Measurements from ENCODE around the gene LAMC1. TPM values are rescaled to one million over a fixed set of nuclear protein-coding genes. Genes with fewer than 3 reads are reported as not detected.

Gene LAMC1
- polyA plus RNA-seq, 1 donor from 2014 or later: 4.2 TPM

GRCh38 chr1:183093066-183093668 is 69.9 kb downstream of the LAMC1 start:
- Histone ChIP-seq H3K27me3 (ENCODE audit: insufficient read depth, low read depth, low read length) (no peaks in the 10 kb centered on the region), H3K9ac (ENCODE audit: low read length) (no peak overlapping the region), H2AFZ (ENCODE audit: low read depth, low read length) (no peak overlapping the region), H3K79me2 (replicated peaks; ENCODE audit: insufficient read depth, low read length) (no peaks in the 10 kb centered on the region), H3K4me2 (ENCODE audit: low read length) (no peak overlapping the region), H3K4me3 (ENCODE audit: low read length) (no peak overlapping the region), H4K20me1 (ENCODE audit: insufficient read depth) (no peaks in the 10 kb centered on the region), H3K9me2 (ENCODE audit: insufficient read depth, low read length) (no peaks in the 10 kb centered on the region), H3K27ac (ENCODE audit: low read length) (no peak overlapping the region), H3K36me3 (ENCODE audit: insufficient read depth, low read length) (no peaks in the 10 kb centered on the region), H3K9me3 (ENCODE audit: low read length) (no peaks in the 10 kb centered on the region), H3F3A (ENCODE audit: insufficient read depth, low read length, poor library complexity, severe bottlenecking) (no peaks in the 10 kb centered on the region)
- TF ChIP-seq RAD21 (conservative IDR thresholded peaks at IDR 0.05): no peak
- no peak for TF ChIP-seq MXI1 (conservative IDR thresholded peaks at IDR 0.05; ENCODE audit: poor library complexity, severe bottlenecking)

DNA sequence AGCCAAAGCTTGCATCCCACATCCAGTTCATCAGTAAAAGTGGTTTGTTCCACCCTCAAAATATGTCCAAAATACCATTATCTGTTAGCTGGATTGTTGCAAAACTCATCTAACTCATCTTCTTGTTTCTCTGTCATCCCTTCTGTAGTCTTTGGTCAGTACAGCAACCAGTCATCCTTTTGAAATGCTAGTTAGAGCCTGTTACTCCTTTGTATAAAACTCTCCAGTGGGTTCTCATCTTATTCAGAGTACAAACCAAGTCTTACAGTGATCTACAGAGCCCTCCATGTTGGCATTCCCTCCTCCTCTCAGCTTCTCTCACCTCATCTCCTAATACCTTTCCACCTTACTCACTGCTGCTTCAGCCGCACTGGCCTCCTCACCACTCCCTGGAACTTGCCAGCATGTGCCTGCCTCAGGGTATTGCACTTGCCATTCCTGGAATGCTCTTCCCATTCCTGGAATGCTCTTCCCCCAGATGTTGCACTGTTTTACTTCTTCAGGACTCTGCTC is 70.6 kb downstream of the LAMC1 start:
- Histone ChIP-seq H4K20me1 (ENCODE audit: insufficient read depth) (no peaks in the 10 kb centered on the region), H3K9ac (ENCODE audit: low read length) (no peak overlapping the region), H3K4me2 (ENCODE audit: low read length) (no peak overlapping the region), H3K27ac (ENCODE audit: low read length) (no peak overlapping the region), H2AFZ (ENCODE audit: low read depth, low read length) (no peak overlapping the region), H3K27me3 (ENCODE audit: insufficient read depth, low read depth, low read length) (no peaks in the 10 kb centered on the region), H3K36me3 (ENCODE audit: insufficient read depth, low read length) (no peaks in the 10 kb centered on the region), H3K9me3 (ENCODE audit: low read length) (no peaks in the 10 kb centered on the region), H3K9me2 (ENCODE audit: insufficient read depth, low read length) (no peaks in the 10 kb centered on the region), H3K4me3 (ENCODE audit: low read length) (no peak overlapping the region), H3F3A (ENCODE audit: insufficient read depth, low read length, poor library complexity, severe bottlenecking) (no peaks in the 10 kb centered on the region), H3K79me2 (replicated peaks; ENCODE audit: insufficient read depth, low read length) (no peaks in the 10 kb centered on the region)
- no peak for TF ChIP-seq MXI1 (conservative IDR thresholded peaks at IDR 0.05; ENCODE audit: poor library complexity, severe bottlenecking)
- TF ChIP-seq SMC3 (conservative IDR thresholded peaks at IDR 0.05; ENCODE audit: poor library complexity): no peak
- TF ChIP-seq, protein P1, sequence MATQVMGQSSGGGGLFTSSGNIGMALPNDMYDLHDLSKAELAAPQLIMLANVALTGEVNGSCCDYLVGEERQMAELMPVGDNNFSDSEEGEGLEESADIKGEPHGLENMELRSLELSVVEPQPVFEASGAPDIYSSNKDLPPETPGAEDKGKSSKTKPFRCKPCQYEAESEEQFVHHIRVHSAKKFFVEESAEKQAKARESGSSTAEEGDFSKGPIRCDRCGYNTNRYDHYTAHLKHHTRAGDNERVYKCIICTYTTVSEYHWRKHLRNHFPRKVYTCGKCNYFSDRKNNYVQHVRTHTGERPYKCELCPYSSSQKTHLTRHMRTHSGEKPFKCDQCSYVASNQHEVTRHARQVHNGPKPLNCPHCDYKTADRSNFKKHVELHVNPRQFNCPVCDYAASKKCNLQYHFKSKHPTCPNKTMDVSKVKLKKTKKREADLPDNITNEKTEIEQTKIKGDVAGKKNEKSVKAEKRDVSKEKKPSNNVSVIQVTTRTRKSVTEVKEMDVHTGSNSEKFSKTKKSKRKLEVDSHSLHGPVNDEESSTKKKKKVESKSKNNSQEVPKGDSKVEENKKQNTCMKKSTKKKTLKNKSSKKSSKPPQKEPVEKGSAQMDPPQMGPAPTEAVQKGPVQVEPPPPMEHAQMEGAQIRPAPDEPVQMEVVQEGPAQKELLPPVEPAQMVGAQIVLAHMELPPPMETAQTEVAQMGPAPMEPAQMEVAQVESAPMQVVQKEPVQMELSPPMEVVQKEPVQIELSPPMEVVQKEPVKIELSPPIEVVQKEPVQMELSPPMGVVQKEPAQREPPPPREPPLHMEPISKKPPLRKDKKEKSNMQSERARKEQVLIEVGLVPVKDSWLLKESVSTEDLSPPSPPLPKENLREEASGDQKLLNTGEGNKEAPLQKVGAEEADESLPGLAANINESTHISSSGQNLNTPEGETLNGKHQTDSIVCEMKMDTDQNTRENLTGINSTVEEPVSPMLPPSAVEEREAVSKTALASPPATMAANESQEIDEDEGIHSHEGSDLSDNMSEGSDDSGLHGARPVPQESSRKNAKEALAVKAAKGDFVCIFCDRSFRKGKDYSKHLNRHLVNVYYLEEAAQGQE (IDR thresholded peaks at IDR 0.05; ENCODE audit: borderline replicate concordance): no peak
- TF ChIP-seq EZH2 (IDR thresholded peaks at IDR 0.05; ENCODE audit: borderline replicate concordance, insufficient read depth, low read length, poor library complexity, severe bottlenecking): no peak
- no peak for TF ChIP-seq EP300 (conservative IDR thresholded peaks at IDR 0.05; ENCODE audit: poor library complexity, severe bottlenecking)
- no peak for TF ChIP-seq POLR2AphosphoS5 (IDR thresholded peaks at IDR 0.05)
- TF ChIP-seq RAD21 (conservative IDR thresholded peaks at IDR 0.05): no peak
- TF ChIP-seq CTCF (IDR thresholded peaks at IDR 0.05; ENCODE audit: poor library complexity, severe bottlenecking): no peak
- TF ChIP-seq TAF1 (IDR thresholded peaks at IDR 0.05; ENCODE audit: low read depth): no peak

Data from neural cell (in vitro differentiated cells).